Sigmoid colon (tissue), 4 donors: Measurements from ENCODE around the gene CDKAL1.

Experiments used
- CTCF ChIP-seq, 4 experiments: fragments of 450-650 bp in 3 of 4; fragments of 200-600 bp in 1 of 4; IDR thresholded peaks; one replicate each; pipeline ENCODE4 v1.5.1; 2016 to 2019; ENCODE audit warnings: antibody characterized with exemption in 4 of 4, mild to moderate bottlenecking in 3 of 4, moderate library complexity in 2 of 4
- EP300 ChIP-seq, 4 donors: sonication (generic); formaldehyde crosslinking; IDR thresholded peaks; one replicate each; pipeline ENCODE4 v1.6.1; 2017; ENCODE audit warnings: antibody characterized with exemption in 4 of 4
- POLR2A ChIP-seq, 2 donors: fragments of 450-650 bp; IDR thresholded peaks; one replicate each; pipeline ENCODE4 v1.6.1; 2016; ENCODE audit warnings: antibody characterized with exemption in 2 of 2, mild to moderate bottlenecking in 2 of 2, moderate library complexity in 2 of 2
- POLR2AphosphoS5 ChIP-seq, 4 donors: sonication (generic); formaldehyde crosslinking; IDR thresholded peaks; one replicate each; pipeline ENCODE4 v1.6.1; 2017; ENCODE audit warnings: antibody characterized with exemption in 4 of 4

GRCh38 chr6:20582586-20583443, 48.6 kb downstream of the CDKAL1 start:
- TF ChIP-seq POLR2A (IDR thresholded peaks at IDR 0.05): no peak
- no peak for TF ChIP-seq CTCF (IDR thresholded peaks at IDR 0.05)
- no peak for TF ChIP-seq POLR2AphosphoS5 (IDR thresholded peaks at IDR 0.05)
- TF ChIP-seq EP300 (IDR thresholded peaks at IDR 0.05): no peak
